ENCODE data around the gene FAM107B.

Gene FAM107B

GRCh38 chr10:14678637-14679036 lies 96.1 kb downstream of the FAM107B start:
- no peak for TF ChIP-seq CTCF (IDR thresholded peaks at IDR 0.05; ENCODE audit: low read depth, low read length)
- no peaks in the 10 kb centered on the region for H3K36me3 ChIP-seq

GRCh38 chr10:14676732-14677131 lies 98.0 kb downstream of the FAM107B start:
- no peak for DNase-seq
- no peak overlapping the region for H3K27ac ChIP-seq

More at GRCh38 chr10:14678637-14679036, 96.1 kb downstream of the FAM107B start:
- H3K27ac ChIP-seq, result no peak overlapping the region
- H3K9me3 ChIP-seq (ENCODE audit: severe bottlenecking), result no peaks in the 10 kb centered on the region
- DNase-seq, result no peak
- no peaks in the 10 kb centered on the region for H3K27me3 ChIP-seq (ENCODE audit: insufficient read depth, low read depth, severe bottlenecking)
- H3K4me3 ChIP-seq (ENCODE audit: low read depth, low read length), result no peak overlapping the region

GRCh38 chr10:14674376-14675050 lies 100.2 kb downstream of the FAM107B start:
- no peak for TF ChIP-seq CTCF (IDR thresholded peaks at IDR 0.05; ENCODE audit: low read depth, low read length)
- H3K4me3 ChIP-seq (ENCODE audit: low read depth, low read length), result no peak overlapping the region
- no peak for DNase-seq
- H3K27ac ChIP-seq, result no peak overlapping the region
- H3K27me3 ChIP-seq (ENCODE audit: insufficient read depth, low read depth, severe bottlenecking), result no peaks in the 10 kb centered on the region
- H3K36me3 ChIP-seq, result no peaks in the 10 kb centered on the region
- H3K9me3 ChIP-seq (ENCODE audit: severe bottlenecking), result no peaks in the 10 kb centered on the region

More at GRCh38 chr10:14676732-14677131, 98.0 kb downstream of the FAM107B start:
- no peak for TF ChIP-seq CTCF (IDR thresholded peaks at IDR 0.05; ENCODE audit: low read depth, low read length)
- no peaks in the 10 kb centered on the region for H3K36me3 ChIP-seq
- no peaks in the 10 kb centered on the region for H3K9me3 ChIP-seq (ENCODE audit: severe bottlenecking)
- no peaks in the 10 kb centered on the region for H3K27me3 ChIP-seq (ENCODE audit: insufficient read depth, low read depth, severe bottlenecking)
- H3K4me3 ChIP-seq (ENCODE audit: low read depth, low read length), result no peak overlapping the region

GRCh38 chr10:14673189-14673861 lies 101.4 kb downstream of the FAM107B start:
- H3K27me3 ChIP-seq (ENCODE audit: insufficient read depth, low read depth, severe bottlenecking), result no peaks in the 10 kb centered on the region
- no peak for TF ChIP-seq CTCF (IDR thresholded peaks at IDR 0.05; ENCODE audit: low read depth, low read length)
- no peak overlapping the region for H3K4me3 ChIP-seq (ENCODE audit: low read depth, low read length)
- no peaks in the 10 kb centered on the region for H3K9me3 ChIP-seq (ENCODE audit: severe bottlenecking)
- DNase-seq, result no peak
- no peaks in the 10 kb centered on the region for H3K36me3 ChIP-seq
- no peak overlapping the region for H3K27ac ChIP-seq

GRCh38 chr10:14671386-14671831 lies 103.3 kb downstream of the FAM107B start:
- no peak overlapping the region for H3K4me3 ChIP-seq (ENCODE audit: low read depth, low read length)
- H3K9me3 ChIP-seq (ENCODE audit: severe bottlenecking), result no peaks in the 10 kb centered on the region
- TF ChIP-seq CTCF (IDR thresholded peaks at IDR 0.05; ENCODE audit: low read depth, low read length), result no peak
- H3K36me3 ChIP-seq, result no peaks in the 10 kb centered on the region
- H3K27ac ChIP-seq, result no peak overlapping the region
- no peak for DNase-seq
- no peaks in the 10 kb centered on the region for H3K27me3 ChIP-seq (ENCODE audit: insufficient read depth, low read depth, severe bottlenecking)
